ENCODE data around the gene PRKCH. TPM values are rescaled to one million over a fixed set of nuclear protein-coding genes. Genes with fewer than 3 reads are reported as not detected.

Gene PRKCH
- total and polyA plus RNA-seq, 10 of the 15 experiments (the other 5 are each of a cell fraction or from before 2014, with no cell fraction given): 10.7 to 140 (median 33.2) TPM

DNA sequence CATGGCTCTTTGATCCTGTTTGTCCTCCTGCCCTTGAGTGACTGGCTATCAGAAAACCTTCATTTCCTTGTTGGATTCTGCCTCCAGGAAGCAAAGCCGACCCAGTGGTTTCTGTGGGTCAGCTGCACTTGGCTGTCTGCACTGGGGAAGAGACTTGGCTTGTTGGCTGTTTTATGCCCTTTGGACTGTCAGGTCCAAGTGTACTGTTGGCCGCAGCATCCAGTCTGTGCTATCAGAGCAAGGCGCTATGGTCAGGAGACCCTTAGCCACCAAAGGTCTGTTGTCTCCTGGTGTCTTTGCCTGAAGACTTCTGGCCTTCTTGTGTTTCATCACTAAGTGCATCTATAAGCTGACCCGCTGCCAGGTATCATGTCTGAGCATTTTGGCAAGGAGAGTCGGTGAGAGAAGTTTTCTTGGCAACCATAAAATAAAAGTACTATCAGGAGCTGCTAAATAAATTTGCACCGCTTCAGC, 196.6 kb downstream of the PRKCH start:
- Histone ChIP-seq H3K79me2 (ENCODE audit: control insufficient read depth, insufficient read depth, low read length) (no peaks in the 10 kb centered on the region), H3K9ac (ENCODE audit: control insufficient read depth, insufficient read depth, low read length) (no peak overlapping the region), H3K9me3 (replicated peaks; ENCODE audit: control insufficient read depth, insufficient read depth, low read length) (no peaks in the 10 kb centered on the region), H4K20me1 (ENCODE audit: control insufficient read depth, insufficient read depth) (no peaks in the 10 kb centered on the region), H3K27me3 (replicated peaks in 1 of 2; ENCODE audit: control insufficient read depth in 2 of 2, insufficient read depth in 2 of 2, low read length in 1 of 2) (no peaks in the 10 kb centered on the region), H3K36me3 (ENCODE audit: control insufficient read depth in 2 of 2, insufficient read depth in 2 of 2, low read length in 1 of 2) (peaks cover 0 to 13% of the 10 kb centered on the region in 2 experiments; a peak in 2 of 4 replicates), H2AFZ (ENCODE audit: control insufficient read depth, low read depth, low read length) (no peak overlapping the region), H3K27ac (ENCODE audit: control insufficient read depth, insufficient read depth) (no peak overlapping the region), H3K4me1 (ENCODE audit: control insufficient read depth, insufficient read depth, low read length) (no peaks in the 10 kb centered on the region), H3K4me3 (no peak overlapping the region), H3K4me2 (ENCODE audit: control insufficient read depth, insufficient read depth) (no peak overlapping the region)
- FAIRE-seq (no peak), DNase-seq (ENCODE audit: low read depth, low spot score) (no peak), ATAC-seq (no peak)
- no TSS peak for BruUV-seq (replicated peaks)
- SMC1A ChIA-PET (ENCODE audit: uncharacterized antibody, unreplicated experiment): interaction anchor here (1.5 to 1.9 kb wide), 3 partner anchors 14 to 173 kb away, joined by 4 to 5 read pairs (median 5); no protein-coding TSS in a partner anchor
- intact Hi-C loops (cut with micrococcal nuclease; ENCODE audit: unreplicated experiment) (no loop called here), in situ Hi-C loops (cut with MboI) (no loop called here)
- RAD21 ChIA-PET (ENCODE audit: unreplicated experiment): interaction anchor here (1.2 to 2.7 kb wide), 3 partner anchors 14 to 19 kb away, joined by 3 to 9 read pairs (median 4); no protein-coding TSS in a partner anchor
- CTCF ChIA-PET: interaction anchor here (0.6 to 1.3 kb wide), 3 partner anchors 38 to 144 kb away, joined by 3 read pairs; no protein-coding TSS in a partner anchor
- 98% methylated on average over 6 of the region's 6 CpGs for WGBS (ENCODE audit: insufficient coverage, insufficient replicate concordance, low lambda C conversion rate, missing lambda C conversion rate)
- TF ChIP-seq ZBED1 (IDR thresholded peaks at IDR 0.05; ENCODE audit: borderline replicate concordance) (no peak), SRF (IDR thresholded peaks at IDR 0.05; ENCODE audit: low read depth in 2 of 2, low read length in 2 of 2) (no peak), BMI1 (IDR thresholded peaks at IDR 0.05; ENCODE audit: borderline replicate concordance) (no peak), TAF1 (IDR thresholded peaks at IDR 0.05; ENCODE audit: borderline replicate concordance, low read depth, low read length) (no peak), ZNF687 (IDR thresholded peaks at IDR 0.05) (no peak), ZNF24 (IDR thresholded peaks at IDR 0.05) (no peak), CHD1 (IDR thresholded peaks at IDR 0.05; ENCODE audit: low read depth, low read length) (no peak), JUND (IDR thresholded peaks at IDR 0.05; ENCODE audit: low read depth, low read length) (no peak)
- TF ChIP-seq, protein P1, sequence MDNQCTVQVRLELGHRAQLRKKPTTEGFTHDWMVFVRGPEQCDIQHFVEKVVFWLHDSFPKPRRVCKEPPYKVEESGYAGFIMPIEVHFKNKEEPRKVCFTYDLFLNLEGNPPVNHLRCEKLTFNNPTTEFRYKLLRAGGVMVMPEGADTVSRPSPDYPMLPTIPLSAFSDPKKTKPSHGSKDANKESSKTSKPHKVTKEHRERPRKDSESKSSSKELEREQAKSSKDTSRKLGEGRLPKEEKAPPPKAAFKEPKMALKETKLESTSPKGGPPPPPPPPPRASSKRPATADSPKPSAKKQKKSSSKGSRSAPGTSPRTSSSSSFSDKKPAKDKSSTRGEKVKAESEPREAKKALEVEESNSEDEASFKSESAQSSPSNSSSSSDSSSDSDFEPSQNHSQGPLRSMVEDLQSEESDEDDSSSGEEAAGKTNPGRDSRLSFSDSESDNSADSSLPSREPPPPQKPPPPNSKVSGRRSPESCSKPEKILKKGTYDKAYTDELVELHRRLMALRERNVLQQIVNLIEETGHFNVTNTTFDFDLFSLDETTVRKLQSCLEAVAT (IDR thresholded peaks at IDR 0.05): no peak
- POLR2A ChIA-PET: interaction anchor here (0.7 kb wide), 1 partner anchor 75 kb away, joined by 3 read pairs; no protein-coding TSS in a partner anchor

Measured in GM12878 (cell line).